SU-DHL-6 (cell line): ENCODE data around the gene CBLN1.

Experiments
- H2AFZ ChIP-seq: fragments of 200-600 bp; sonication (generic); 2 replicates; pipeline ENCODE4 v1.6.1; 2014; ENCODE audit warnings: low read depth, mild to moderate bottlenecking, moderate library complexity, mixed read lengths, antibody characterized with exemption, low read length; ENCODE audit not compliant: severe bottlenecking
- H3F3A ChIP-seq: fragments of 200-600 bp; shearing (Covaris generic); 2 replicates; pipeline ENCODE4 v1.6.0; 2016; ENCODE audit warnings: antibody characterized with exemption, mild to moderate bottlenecking; ENCODE audit not compliant: insufficient read depth
- H3K27ac ChIP-seq: fragments of 200-600 bp; sonication (generic); 2 replicates; pipeline ENCODE4 v1.5.1; 2016; ENCODE audit warnings: low read depth, mild to moderate bottlenecking, low read length, moderate library complexity, mixed read lengths
- H3K27me3 ChIP-seq: fragments of 200-600 bp; sonication (generic), shearing (Covaris generic); 2 replicates; pipeline ENCODE4 v1.6.0; 2014; ENCODE audit warnings: mild to moderate bottlenecking, low read length
- H3K36me3 ChIP-seq: fragments of 200-600 bp; sonication (generic); 2 replicates; pipeline ENCODE4 v1.6.1; 2014; ENCODE audit warnings: mild to moderate bottlenecking, low read length, mixed read lengths
- H3K4me2 ChIP-seq: fragments of 300-600, 200-600 bp; shearing (Covaris generic), sonication (generic); 2 replicates; pipeline ENCODE4 v1.6.0; 2014; ENCODE audit warnings: low read length, low read depth, mild to moderate bottlenecking; ENCODE audit not compliant: poor library complexity, severe bottlenecking
- H3K4me3 ChIP-seq: fragments of 200-600 bp; sonication (generic); 2 replicates; pipeline ENCODE4 v1.5.1; 2014; ENCODE audit warnings: antibody characterized with exemption, low read length, mild to moderate bottlenecking, mixed read lengths; ENCODE audit not compliant: insufficient read depth, poor library complexity, severe bottlenecking
- H3K79me2 ChIP-seq: fragments of 200-600 bp; sonication (generic); 2 replicates; pipeline ENCODE4 v1.6.1; 2014; ENCODE audit warnings: mild to moderate bottlenecking, low read length, moderate library complexity; ENCODE audit not compliant: insufficient read depth
- H3K9ac ChIP-seq: fragments of 200-600 bp; sonication (generic); 2 replicates; pipeline ENCODE4 v1.7.0; 2014; ENCODE audit warnings: mild to moderate bottlenecking, low read length
- H3K9me2 ChIP-seq: fragments of 200-600 bp; sonication (generic); replicated peaks from 2 replicates; pipeline ENCODE4 v1.6.1; 2014; ENCODE audit warnings: low read length; ENCODE audit not compliant: insufficient read depth
- H3K9me3 ChIP-seq: fragments of 200-600 bp; sonication (generic); 2 replicates; pipeline ENCODE4 v1.6.1; 2014; ENCODE audit warnings: low read length, mixed read lengths; ENCODE audit not compliant: insufficient read depth
- H4K20me1 ChIP-seq: fragments of 200-600 bp; sonication (generic); 2 replicates; pipeline ENCODE4 v1.6.1; 2014; ENCODE audit warnings: low read depth, mild to moderate bottlenecking, antibody characterized with exemption, low read length, moderate library complexity, mixed read lengths
- CTCF ChIP-seq: fragments of 200-600 bp; sonication (generic); IDR thresholded peaks from one replicate; pipeline ENCODE4 v1.5.1; 2017; ENCODE audit warnings: antibody characterized with exemption, mild to moderate bottlenecking, low read length, moderate library complexity; ENCODE audit not compliant: insufficient read depth, poor library complexity, severe bottlenecking
- EZH2phosphoT487 ChIP-seq: fragments of 200-600 bp; sonication (generic), shearing (Covaris generic); conservative IDR thresholded peaks from 2 replicates; pipeline ENCODE4 v1.6.1; 2018; ENCODE audit warnings: mild to moderate bottlenecking, antibody characterized with exemption, low read length, moderate library complexity, mixed read lengths

The CBLN1 gene

DNA sequence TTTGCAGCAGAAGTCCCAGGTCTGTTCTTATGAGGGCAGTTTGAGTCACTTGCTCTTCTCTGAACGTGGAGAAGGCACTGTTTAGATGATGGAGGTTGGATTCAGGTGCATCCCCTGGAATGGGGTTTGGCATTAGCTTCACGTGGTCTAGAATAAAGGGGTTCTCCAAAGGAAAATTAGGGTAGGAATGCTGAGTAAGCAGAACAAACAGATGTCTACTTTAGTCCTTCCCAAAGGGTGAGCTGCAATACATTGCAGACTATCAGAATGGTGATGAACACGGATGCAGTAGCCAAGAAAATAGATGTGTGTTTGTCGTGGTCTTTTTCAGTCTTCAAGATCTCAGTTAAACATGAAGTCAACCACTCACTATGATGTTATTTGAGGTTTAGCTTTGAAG lies 3.3 kb upstream of the CBLN1 start:
- H3F3A ChIP-seq: no peaks in the 10 kb centered on the region
- H3K36me3 ChIP-seq: no peaks in the 10 kb centered on the region
- no peak overlapping the region for H3K27ac ChIP-seq
- H3K9ac ChIP-seq: no peak overlapping the region
- no peaks in the 10 kb centered on the region for H4K20me1 ChIP-seq
- H3K4me3 ChIP-seq: no peak overlapping the region
- no peaks in the 10 kb centered on the region for H3K27me3 ChIP-seq
- no peaks in the 10 kb centered on the region for H3K79me2 ChIP-seq
- H3K4me2 ChIP-seq: no peak overlapping the region
- no peak overlapping the region for H2AFZ ChIP-seq
- no peak for TF ChIP-seq EZH2phosphoT487
- TF ChIP-seq CTCF: no peak
- no peaks in the 10 kb centered on the region for H3K9me3 ChIP-seq
- H3K9me2 ChIP-seq: no peaks in the 10 kb centered on the region

DNA sequence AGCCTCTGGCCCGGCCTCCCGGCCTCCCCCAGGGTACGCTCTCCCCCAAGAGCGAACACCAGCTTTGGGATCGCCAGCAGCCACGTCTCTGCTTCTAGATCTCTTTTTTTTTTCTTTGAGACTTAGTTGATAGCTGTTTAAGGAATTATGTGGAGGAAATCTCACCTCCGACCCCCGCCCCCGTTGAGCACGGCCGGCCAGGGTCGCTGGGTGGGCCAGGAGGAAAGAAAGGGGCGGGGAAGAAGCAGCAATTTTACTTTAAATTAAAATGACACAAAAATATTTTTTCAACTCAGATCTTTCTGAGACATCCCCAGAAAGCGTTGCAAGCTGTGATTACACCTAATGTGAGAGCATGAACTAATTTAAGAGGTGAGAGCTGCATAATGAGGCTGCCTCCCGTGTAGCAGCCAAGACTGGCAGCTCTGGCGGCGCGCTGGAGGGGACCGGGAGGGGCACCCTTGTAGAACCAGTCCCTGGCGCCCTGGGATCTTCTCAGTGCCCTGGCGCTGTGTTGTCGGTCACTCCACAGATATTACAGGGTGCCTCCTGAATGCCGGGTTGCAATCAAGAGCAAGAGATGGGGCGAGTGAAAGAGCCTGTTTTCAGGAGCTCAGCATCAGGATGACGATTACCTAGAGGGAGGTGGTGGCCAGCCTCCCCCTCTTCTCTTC lies 1.9 kb upstream of the CBLN1 start:
- Histone ChIP-seq H3F3A (no peaks in the 10 kb centered on the region), H4K20me1 (no peaks in the 10 kb centered on the region), H3K4me2 (no peak overlapping the region), H3K27ac (no peak overlapping the region), H3K79me2 (no peaks in the 10 kb centered on the region), H3K4me3 (no peak overlapping the region), H3K36me3 (no peaks in the 10 kb centered on the region), H3K9ac (no peak overlapping the region), H2AFZ (no peak overlapping the region), H3K9me3 (no peaks in the 10 kb centered on the region), H3K9me2 (no peaks in the 10 kb centered on the region), H3K27me3 (no peaks in the 10 kb centered on the region)
- TF ChIP-seq EZH2phosphoT487: no peak
- TF ChIP-seq CTCF: no peak

DNA sequence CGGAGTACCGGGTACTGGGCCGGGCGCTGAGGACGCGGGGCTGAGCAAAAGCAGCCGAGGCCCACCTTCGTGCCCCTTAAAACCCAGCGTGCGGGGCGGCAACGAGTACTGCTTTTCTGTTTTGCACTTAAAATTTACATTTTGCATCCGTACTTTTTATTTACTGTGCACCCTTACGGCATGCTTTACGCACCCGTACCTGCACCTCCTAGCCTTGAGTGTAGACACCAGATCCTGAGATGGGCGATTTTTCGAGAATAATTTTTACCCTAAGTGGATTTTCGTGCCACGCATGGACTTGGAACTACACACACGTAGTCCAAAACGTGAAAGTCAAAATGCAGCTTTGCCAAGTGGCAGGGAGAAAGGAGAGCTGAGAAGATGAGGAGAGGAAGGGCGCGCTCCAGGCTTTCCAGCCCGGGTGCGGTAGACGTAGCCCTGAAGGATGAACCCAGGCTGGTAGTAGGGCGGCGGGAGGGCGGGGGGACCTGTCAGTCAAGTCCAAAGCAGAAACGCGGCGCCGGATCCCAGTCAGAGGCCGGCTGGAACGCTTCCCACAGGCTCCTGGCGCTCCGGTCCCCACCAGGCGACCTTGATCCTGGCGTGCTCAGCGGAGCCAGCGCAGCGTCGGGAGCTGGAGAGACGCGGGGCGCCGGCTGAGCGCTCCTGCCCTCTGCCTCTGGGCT lies 1.2 kb upstream of the CBLN1 start:
- Histone ChIP-seq H3K27ac (no peak overlapping the region), H3K4me2 (no peak overlapping the region), H3K9me2 (no peaks in the 10 kb centered on the region), H3F3A (no peaks in the 10 kb centered on the region), H4K20me1 (no peaks in the 10 kb centered on the region), H3K27me3 (no peaks in the 10 kb centered on the region), H3K9ac (no peak overlapping the region), H3K79me2 (no peaks in the 10 kb centered on the region), H3K4me3 (no peak overlapping the region), H3K36me3 (no peaks in the 10 kb centered on the region), H2AFZ (no peak overlapping the region), H3K9me3 (no peaks in the 10 kb centered on the region)
- no peak for TF ChIP-seq EZH2phosphoT487
- TF ChIP-seq CTCF: no peak
